ENCODE data around the gene LIMS1. TPM values are rescaled to one million over a fixed set of nuclear protein-coding genes. Genes with fewer than 3 reads are reported as not detected.
"Not testable (repeated sequence)": the region's sequence is repeated elsewhere in the genome, so short reads cannot be mapped to it uniquely, and the experiment has no call there.

The LIMS1 gene
- total RNA-seq, 2 experiments from 2014 or later, result 18.5 to 21.3 TPM

DNA sequence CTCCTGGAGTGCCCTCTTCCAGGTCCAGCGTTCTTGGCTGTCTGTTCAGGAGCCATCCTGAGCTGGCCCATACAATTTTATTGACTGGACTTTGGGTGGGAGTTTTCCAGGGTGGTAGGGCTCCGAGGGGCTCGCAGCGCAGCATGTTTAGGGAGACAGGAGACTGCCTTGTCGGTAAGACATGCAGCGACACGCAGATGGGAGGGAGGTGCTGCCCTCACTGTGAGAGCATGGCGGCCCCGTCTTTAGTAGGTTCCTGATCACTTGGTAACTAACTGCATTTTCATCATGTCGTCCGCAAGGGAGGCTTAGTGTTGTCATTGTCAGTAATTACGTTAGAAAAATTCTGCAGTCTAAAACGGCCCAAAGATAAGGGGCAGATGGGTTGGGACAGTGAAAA lies 121.0 kb downstream of the LIMS1 start:
- DNase-seq; H3K4me3 ChIP-seq (ENCODE audit: low read length); ATAC-seq (ENCODE audit: poor library complexity); H3K27me3 ChIP-seq (ENCODE audit: control insufficient read depth in 1 of 2, insufficient read depth in 2 of 2, low read length in 2 of 2); H3K27me3 Mint-ChIP-seq; H3K36me3 ChIP-seq (ENCODE audit: insufficient read depth, low read length); intact Hi-C loops (cut with DNase I, micrococcal nuclease); POLR2A ChIA-PET; H3K27ac ChIP-seq (ENCODE audit: low read depth in 1 of 2, low read length in 2 of 2); H3K27ac Mint-ChIP-seq; H3K4me3 Mint-ChIP-seq; CTCF ChIA-PET; H3K36me3 Mint-ChIP-seq (ENCODE audit: low read depth); H3K9me3 Mint-ChIP-seq; H3K9me3 ChIP-seq (ENCODE audit: control insufficient read depth in 1 of 2, insufficient read depth in 1 of 2, low read length in 2 of 2): not testable (repeated sequence)
- peaks cover 17% of the 10 kb centered on the region for H3K4me1 ChIP-seq (ENCODE audit: insufficient read depth, low read length)
- H3K4me1 Mint-ChIP-seq (ENCODE audit: low read depth), result peaks cover 25% of the 10 kb centered on the region

DNA sequence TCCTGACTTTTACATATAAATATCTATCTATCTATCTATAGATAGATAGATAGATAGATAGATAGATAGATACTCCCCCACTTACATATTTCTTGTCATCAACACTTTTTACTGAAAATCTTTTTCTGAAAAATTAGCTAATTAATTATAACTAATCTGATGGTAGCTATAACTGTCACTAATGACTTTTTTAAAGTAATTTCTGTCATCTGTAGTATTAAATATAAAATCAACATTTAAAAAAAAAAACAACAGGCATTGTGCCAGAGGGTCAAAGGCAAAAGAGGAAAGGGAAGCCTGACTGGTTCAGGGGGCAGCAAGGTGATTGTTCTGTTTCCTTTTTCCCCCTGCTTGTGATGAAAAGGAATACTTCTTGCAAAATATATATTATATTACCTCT lies 122.0 kb downstream of the LIMS1 start:
- not testable (repeated sequence) for H3K27me3 Mint-ChIP-seq

GRCh38 chr2:108657517-108657916 lies 123.2 kb downstream of the LIMS1 start:
- H3K27ac ChIP-seq (ENCODE audit: low read depth in 1 of 2, low read length in 2 of 2); intact Hi-C loops (cut with DNase I, micrococcal nuclease); H3K4me1 ChIP-seq (ENCODE audit: insufficient read depth, low read length); ATAC-seq (ENCODE audit: poor library complexity); H3K27ac Mint-ChIP-seq; H3K9me3 ChIP-seq (ENCODE audit: control insufficient read depth in 1 of 2, insufficient read depth in 1 of 2, low read length in 2 of 2); H3K9me3 Mint-ChIP-seq; H3K27me3 ChIP-seq (ENCODE audit: control insufficient read depth in 1 of 2, insufficient read depth in 2 of 2, low read length in 2 of 2); H3K4me3 ChIP-seq (ENCODE audit: low read length); H3K27me3 Mint-ChIP-seq; DNase-seq; H3K36me3 ChIP-seq (ENCODE audit: insufficient read depth, low read length); POLR2A ChIA-PET; CTCF ChIA-PET; H3K4me3 Mint-ChIP-seq: not testable (repeated sequence)
- Mint-ChIP-seq H3K36me3 (ENCODE audit: low read depth) (peaks cover 16% of the 10 kb centered on the region), H3K4me1 (ENCODE audit: low read depth) (peaks cover 13% of the 10 kb centered on the region)

More for the DNA sequence above, 122.0 kb downstream of the LIMS1 start:
- CTCF ChIA-PET; H3K27ac ChIP-seq (ENCODE audit: low read depth in 1 of 2, low read length in 2 of 2); DNase-seq; H3K4me3 ChIP-seq (ENCODE audit: low read length); H3K36me3 ChIP-seq (ENCODE audit: insufficient read depth, low read length); H3K4me3 Mint-ChIP-seq; H3K27ac Mint-ChIP-seq; H3K9me3 Mint-ChIP-seq; H3K4me1 ChIP-seq (ENCODE audit: insufficient read depth, low read length); H3K36me3 Mint-ChIP-seq (ENCODE audit: low read depth); ATAC-seq (ENCODE audit: poor library complexity); POLR2A ChIA-PET; H3K9me3 ChIP-seq (ENCODE audit: control insufficient read depth in 1 of 2, insufficient read depth in 1 of 2, low read length in 2 of 2); H3K27me3 ChIP-seq (ENCODE audit: control insufficient read depth in 1 of 2, insufficient read depth in 2 of 2, low read length in 2 of 2); intact Hi-C loops (cut with DNase I, micrococcal nuclease): not testable (repeated sequence)
- peaks cover 15% of the 10 kb centered on the region for H3K4me1 Mint-ChIP-seq (ENCODE audit: low read depth)

- H3K27ac ChIP-seq (ENCODE audit: low read depth in 1 of 2, low read length in 2 of 2); H3K4me3 Mint-ChIP-seq; DNase-seq; H3K9me3 Mint-ChIP-seq; H3K27me3 Mint-ChIP-seq; H3K36me3 ChIP-seq (ENCODE audit: insufficient read depth, low read length); H3K4me3 ChIP-seq (ENCODE audit: low read length); H3K9me3 ChIP-seq (ENCODE audit: control insufficient read depth in 1 of 2, insufficient read depth in 1 of 2, low read length in 2 of 2); H3K27ac Mint-ChIP-seq; H3K27me3 ChIP-seq (ENCODE audit: control insufficient read depth in 1 of 2, insufficient read depth in 2 of 2, low read length in 2 of 2); intact Hi-C loops (cut with DNase I, micrococcal nuclease); H3K4me1 ChIP-seq (ENCODE audit: insufficient read depth, low read length); CTCF ChIA-PET; POLR2A ChIA-PET: not testable (repeated sequence)
- H3K36me3 Mint-ChIP-seq (ENCODE audit: low read depth), result peaks cover 24% of the 10 kb centered on the region
- peak; percentile 64 for ATAC-seq (ENCODE audit: poor library complexity)
- H3K4me1 Mint-ChIP-seq (ENCODE audit: low read depth), result peaks cover 18% of the 10 kb centered on the region
Measured at GRCh38 chr2:108658553-108658952, 124.3 kb downstream of the LIMS1 start.

DNA sequence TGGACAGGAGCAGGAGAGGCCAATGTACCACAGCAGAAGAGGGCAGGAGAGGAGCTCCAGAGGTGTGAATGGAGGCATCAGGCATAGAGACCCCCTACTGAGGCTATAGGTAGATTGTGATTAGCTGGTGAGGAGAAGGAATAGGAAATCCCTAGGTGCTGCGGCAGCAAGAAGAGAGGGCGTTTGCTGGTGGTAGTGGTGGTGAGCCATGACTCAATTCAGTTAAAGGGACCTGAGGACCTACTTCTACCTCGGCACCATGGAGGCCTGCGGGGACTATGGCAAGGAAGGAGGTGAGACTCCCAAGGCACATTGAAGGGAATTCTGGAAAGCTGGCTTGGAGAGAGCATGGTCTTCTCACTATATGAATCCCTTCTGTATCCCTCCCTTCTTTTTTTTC lies 127.2 kb downstream of the LIMS1 start:
- H3K36me3 ChIP-seq (ENCODE audit: insufficient read depth, low read length); H3K4me3 Mint-ChIP-seq; ATAC-seq (ENCODE audit: poor library complexity); H3K27me3 ChIP-seq (ENCODE audit: control insufficient read depth in 1 of 2, insufficient read depth in 2 of 2, low read length in 2 of 2); H3K27ac ChIP-seq (ENCODE audit: low read depth in 1 of 2, low read length in 2 of 2); H3K4me1 ChIP-seq (ENCODE audit: insufficient read depth, low read length); DNase-seq; intact Hi-C loops (cut with DNase I, micrococcal nuclease); H3K4me3 ChIP-seq (ENCODE audit: low read length); POLR2A ChIA-PET; H3K9me3 Mint-ChIP-seq; H3K27ac Mint-ChIP-seq; H3K27me3 Mint-ChIP-seq; CTCF ChIA-PET; H3K9me3 ChIP-seq (ENCODE audit: control insufficient read depth in 1 of 2, insufficient read depth in 1 of 2, low read length in 2 of 2): not testable (repeated sequence)
- peaks cover 24% of the 10 kb centered on the region for H3K36me3 Mint-ChIP-seq (ENCODE audit: low read depth)
- H3K4me1 Mint-ChIP-seq (ENCODE audit: low read depth), result peaks cover 18% of the 10 kb centered on the region

GRCh38 chr2:108662207-108662612 lies 127.9 kb downstream of the LIMS1 start:
- ATAC-seq (ENCODE audit: poor library complexity); H3K4me1 ChIP-seq (ENCODE audit: insufficient read depth, low read length); CTCF ChIA-PET; POLR2A ChIA-PET; H3K9me3 Mint-ChIP-seq; H3K27me3 ChIP-seq (ENCODE audit: control insufficient read depth in 1 of 2, insufficient read depth in 2 of 2, low read length in 2 of 2); intact Hi-C loops (cut with DNase I, micrococcal nuclease); H3K36me3 ChIP-seq (ENCODE audit: insufficient read depth, low read length); H3K9me3 ChIP-seq (ENCODE audit: control insufficient read depth in 1 of 2, insufficient read depth in 1 of 2, low read length in 2 of 2); H3K27me3 Mint-ChIP-seq; H3K4me3 ChIP-seq (ENCODE audit: low read length); H3K27ac ChIP-seq (ENCODE audit: low read depth in 1 of 2, low read length in 2 of 2); H3K4me3 Mint-ChIP-seq: not testable (repeated sequence)
- Mint-ChIP-seq H3K27ac (peak overlapping the region; percentile 42), H3K4me1 (ENCODE audit: low read depth) (peaks cover 18% of the 10 kb centered on the region), H3K36me3 (ENCODE audit: low read depth) (peaks cover 24% of the 10 kb centered on the region)
- peak in 1 of 14 experiments; percentile 16 for DNase-seq

DNA sequence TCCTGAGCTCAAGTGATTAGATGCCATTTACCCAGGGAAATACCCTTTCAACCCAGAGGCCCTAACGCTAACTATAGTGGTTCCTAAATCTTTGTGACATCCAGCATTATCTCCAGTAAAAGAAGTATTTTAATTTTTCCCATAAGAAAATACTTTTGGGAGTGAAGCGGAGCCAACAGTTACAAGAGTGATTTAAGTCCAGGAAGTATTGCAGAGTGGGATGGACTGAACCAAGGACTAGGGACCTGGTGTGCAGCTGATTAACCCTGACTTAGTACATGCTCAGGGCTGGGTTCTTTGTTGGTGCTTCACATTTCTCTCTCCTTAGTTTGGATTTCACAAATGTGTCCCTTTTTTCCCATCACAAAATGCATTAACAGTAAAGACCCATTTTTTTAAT lies 129.1 kb downstream of the LIMS1 start:
- H3K27ac Mint-ChIP-seq; H3K27me3 ChIP-seq (ENCODE audit: control insufficient read depth in 1 of 2, insufficient read depth in 2 of 2, low read length in 2 of 2); H3K9me3 Mint-ChIP-seq; DNase-seq; H3K36me3 ChIP-seq (ENCODE audit: insufficient read depth, low read length); CTCF ChIA-PET; H3K4me3 ChIP-seq (ENCODE audit: low read length); ATAC-seq (ENCODE audit: poor library complexity); POLR2A ChIA-PET; intact Hi-C loops (cut with DNase I, micrococcal nuclease); H3K27me3 Mint-ChIP-seq; H3K4me3 Mint-ChIP-seq; H3K9me3 ChIP-seq (ENCODE audit: control insufficient read depth in 1 of 2, insufficient read depth in 1 of 2, low read length in 2 of 2); H3K4me1 ChIP-seq (ENCODE audit: insufficient read depth, low read length); H3K27ac ChIP-seq (ENCODE audit: low read depth in 1 of 2, low read length in 2 of 2): not testable (repeated sequence)
- Mint-ChIP-seq H3K4me1 (ENCODE audit: low read depth) (peaks cover 18% of the 10 kb centered on the region), H3K36me3 (ENCODE audit: low read depth) (peaks cover 28% of the 10 kb centered on the region)
